ENCODE measurements around the gene IPO11.
"Not testable (repeated sequence)": the region's sequence is repeated elsewhere in the genome, so short reads cannot be mapped to it uniquely, and the experiment has no call there.

Gene IPO11

DNA sequence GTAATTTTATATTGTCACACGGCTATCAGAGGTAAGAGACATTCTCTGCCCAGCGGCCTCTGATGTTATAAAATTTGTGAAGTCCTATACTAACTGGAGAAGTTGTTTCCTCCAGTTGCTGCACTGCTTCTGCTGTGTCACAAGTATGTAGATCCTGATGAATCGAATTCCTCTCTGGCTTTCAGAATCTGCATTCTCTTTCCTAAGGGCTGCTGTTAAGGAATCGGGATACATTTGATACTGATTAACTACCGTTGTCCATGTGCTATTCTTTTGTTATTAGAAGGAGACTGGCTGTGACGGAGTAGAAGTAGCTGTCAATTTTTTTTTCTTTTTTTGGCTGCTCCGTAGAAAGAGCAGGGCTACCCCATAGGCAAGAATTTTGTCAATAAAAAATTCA lies 84.3 kb downstream of the IPO11 start:
- Histone ChIP-seq H3K27me3 (ENCODE audit: control insufficient read depth, insufficient read depth, low read length) (no peaks in the 10 kb centered on the region), H3K4me3 (ENCODE audit: low read length) (no peak overlapping the region), H3K4me1 (ENCODE audit: control insufficient read depth, low read depth, low read length) (peaks cover 5% of the 10 kb centered on the region), H3K27ac (ENCODE audit: low read length) (no peak overlapping the region), H3K9me3 (ENCODE audit: control insufficient read depth, low read depth, low read length) (no peaks in the 10 kb centered on the region), H3K36me3 (ENCODE audit: control insufficient read depth, low read depth, low read length) (peaks cover 13% of the 10 kb centered on the region), H3K9ac (ENCODE audit: low read length) (no peak overlapping the region)

DNA sequence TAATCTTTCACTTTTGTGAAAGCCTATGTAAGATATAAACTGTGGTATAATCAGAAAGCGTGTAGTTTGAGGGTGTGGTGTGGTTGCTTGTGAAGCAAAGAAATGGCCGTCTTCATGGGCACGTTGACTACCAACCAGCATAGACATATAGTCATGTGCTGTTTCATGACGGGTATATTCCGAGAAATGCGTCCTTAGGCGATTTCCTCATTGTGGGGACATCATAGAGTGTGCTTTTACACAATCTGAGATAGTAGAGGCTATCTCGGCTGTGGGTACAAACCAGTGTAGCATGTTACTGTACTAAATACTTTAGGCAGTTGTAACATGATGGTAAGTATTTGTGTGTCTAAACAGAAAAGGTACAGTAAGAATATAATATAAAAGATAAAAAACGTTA lies 86.4 kb downstream of the IPO11 start:
- no peaks in the 10 kb centered on the region for H3K27me3 ChIP-seq (ENCODE audit: control insufficient read depth, insufficient read depth, low read length)
- H3K36me3 ChIP-seq (ENCODE audit: control insufficient read depth, low read depth, low read length): peaks cover 10% of the 10 kb centered on the region

DNA sequence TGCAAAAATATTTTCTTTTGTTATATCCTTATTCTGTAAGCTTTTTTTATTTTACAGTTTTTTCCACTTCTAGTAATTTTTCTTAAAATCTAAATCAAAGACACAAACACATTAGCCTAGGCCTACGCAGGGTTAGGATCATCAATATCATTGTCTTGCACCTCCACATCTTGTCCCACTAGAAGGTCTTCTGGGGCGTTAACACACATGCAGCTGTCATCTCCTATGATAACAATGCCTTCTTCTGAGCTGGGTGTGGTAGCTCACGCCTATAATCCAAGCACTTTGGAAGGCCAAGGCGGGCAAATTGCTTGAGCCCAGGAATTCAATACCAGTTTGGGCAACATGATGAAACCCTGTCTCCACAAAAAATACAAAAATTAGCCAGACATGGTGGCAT lies 87.2 kb downstream of the IPO11 start:
- H3K27ac ChIP-seq (ENCODE audit: low read length): no peak overlapping the region
- H3K9me3 ChIP-seq (ENCODE audit: control insufficient read depth, low read depth, low read length): no peaks in the 10 kb centered on the region
- H3K36me3 ChIP-seq (ENCODE audit: control insufficient read depth, low read depth, low read length): peaks cover 10% of the 10 kb centered on the region
- peaks cover 5% of the 10 kb centered on the region for H3K4me1 ChIP-seq (ENCODE audit: control insufficient read depth, low read depth, low read length)
- H3K4me3 ChIP-seq (ENCODE audit: low read length): no peak overlapping the region
- H3K9ac ChIP-seq (ENCODE audit: low read length): no peak overlapping the region
- H3K27me3 ChIP-seq (ENCODE audit: control insufficient read depth, insufficient read depth, low read length): no peaks in the 10 kb centered on the region

More for the DNA sequence above, 86.4 kb downstream of the IPO11 start:
- Histone ChIP-seq H3K27ac (ENCODE audit: low read length) (no peak overlapping the region), H3K4me3 (ENCODE audit: low read length) (no peak overlapping the region), H3K4me1 (ENCODE audit: control insufficient read depth, low read depth, low read length) (peaks cover 5% of the 10 kb centered on the region), H3K9me3 (ENCODE audit: control insufficient read depth, low read depth, low read length) (no peaks in the 10 kb centered on the region), H3K9ac (ENCODE audit: low read length) (no peak overlapping the region)

DNA sequence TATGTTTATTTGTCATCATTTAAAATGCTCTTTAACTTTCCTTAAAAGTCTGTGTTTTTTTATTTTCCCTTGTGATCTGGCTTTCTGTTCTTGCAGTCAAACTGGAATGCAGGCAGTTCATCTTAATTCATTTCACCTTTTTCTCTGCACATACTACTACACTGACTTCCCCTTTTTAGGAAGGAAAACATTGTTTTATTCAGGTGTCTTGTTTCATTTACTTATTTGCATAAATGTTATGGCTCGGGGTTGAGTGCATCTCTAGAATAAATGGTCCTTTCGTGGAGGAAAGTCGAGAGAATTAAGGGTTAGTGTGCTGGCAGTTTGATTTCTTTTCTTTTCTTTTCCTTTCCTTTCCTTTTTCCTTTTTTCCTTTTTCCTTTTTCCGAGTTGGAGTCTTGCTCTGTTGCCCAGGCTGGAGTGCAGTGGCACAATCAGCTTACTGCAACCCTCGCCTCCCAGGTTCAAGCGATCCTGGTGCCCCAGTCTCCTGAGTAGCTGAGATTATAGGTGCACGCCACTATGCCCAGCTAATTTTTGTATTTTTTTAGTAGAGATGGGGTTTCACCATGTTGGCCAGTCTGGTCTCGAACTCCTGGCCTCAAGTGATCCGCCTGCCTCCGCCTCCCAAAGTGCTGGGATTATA lies 90.0 kb downstream of the IPO11 start:
- H3K4me1 ChIP-seq (ENCODE audit: control insufficient read depth, low read depth, low read length): no peaks in the 10 kb centered on the region
- no peaks in the 10 kb centered on the region for H3K27me3 ChIP-seq (ENCODE audit: control insufficient read depth, insufficient read depth, low read length)
- peaks cover 12% of the 10 kb centered on the region for H3K36me3 ChIP-seq (ENCODE audit: control insufficient read depth, low read depth, low read length)
- no peaks in the 10 kb centered on the region for H3K9me3 ChIP-seq (ENCODE audit: control insufficient read depth, low read depth, low read length)
- H3K27ac ChIP-seq (ENCODE audit: low read length): no peak overlapping the region
- H3K9ac ChIP-seq (ENCODE audit: low read length): no peak overlapping the region
- no peak overlapping the region for H3K4me3 ChIP-seq (ENCODE audit: low read length)

DNA sequence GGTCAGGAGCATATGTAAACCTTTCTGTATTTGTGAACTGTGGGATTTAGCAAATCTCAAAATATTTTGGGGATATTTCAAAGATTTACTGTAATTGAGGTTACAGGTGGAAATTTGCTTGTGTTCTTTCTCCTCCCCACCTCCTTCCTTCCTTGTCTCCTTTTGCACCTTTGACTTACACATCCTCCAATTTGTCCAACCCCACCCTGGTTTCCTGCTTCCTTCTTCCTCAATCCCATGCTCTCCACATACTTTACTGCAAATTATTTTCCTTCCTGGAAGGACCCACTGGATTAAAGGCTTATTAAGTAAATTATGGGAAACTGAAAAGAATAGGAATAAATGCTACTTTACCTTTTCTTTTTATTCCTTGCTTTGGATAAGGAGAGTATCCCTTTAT lies 91.6 kb downstream of the IPO11 start:
- Histone ChIP-seq H3K27ac (ENCODE audit: low read length) (no peak overlapping the region), H3K27me3 (ENCODE audit: control insufficient read depth, insufficient read depth, low read length) (no peaks in the 10 kb centered on the region), H3K4me3 (ENCODE audit: low read length) (no peak overlapping the region), H3K36me3 (ENCODE audit: control insufficient read depth, low read depth, low read length) (peaks cover 11% of the 10 kb centered on the region), H3K9me3 (ENCODE audit: control insufficient read depth, low read depth, low read length) (no peaks in the 10 kb centered on the region), H3K4me1 (ENCODE audit: control insufficient read depth, low read depth, low read length) (no peaks in the 10 kb centered on the region), H3K9ac (ENCODE audit: low read length) (no peak overlapping the region)

DNA sequence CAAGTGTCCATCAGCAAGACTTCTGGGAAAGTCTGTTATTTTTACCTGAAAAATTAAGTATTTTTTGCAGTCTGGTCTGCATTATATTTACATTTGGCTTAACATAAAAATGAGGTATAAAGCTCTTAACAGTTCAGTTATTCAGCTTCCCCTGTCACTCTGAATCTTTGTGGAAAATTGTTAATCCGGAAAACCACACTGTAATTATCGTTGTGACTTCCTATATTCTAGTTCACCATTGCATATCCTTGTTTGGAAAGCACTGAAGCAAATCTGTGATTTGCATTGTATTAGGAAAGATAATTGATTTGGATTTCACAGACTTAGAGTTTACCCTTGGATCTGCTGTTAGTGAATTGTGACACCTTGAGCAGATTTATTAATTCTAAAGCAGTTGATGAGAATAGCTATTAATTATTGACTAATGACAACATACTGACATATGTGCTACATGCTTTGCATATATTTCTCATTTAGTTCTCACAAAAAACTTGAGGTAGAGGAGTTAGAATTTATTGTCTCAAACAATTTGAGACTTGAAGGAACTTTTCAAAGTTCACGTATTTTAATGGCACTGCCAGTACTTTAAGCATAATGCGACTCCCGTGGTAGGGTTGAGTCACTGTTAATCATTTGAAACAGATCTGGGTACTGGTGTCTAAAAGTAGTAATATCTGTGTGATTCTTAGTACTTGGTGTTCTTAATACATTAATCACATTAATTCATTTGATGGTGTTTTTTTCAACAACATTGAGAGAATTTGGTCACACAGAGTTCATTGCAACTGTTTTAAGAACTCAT lies 94.3 kb downstream of the IPO11 start:
- no peaks in the 10 kb centered on the region for H3K9me3 ChIP-seq (ENCODE audit: control insufficient read depth, low read depth, low read length)
- peaks cover 11% of the 10 kb centered on the region for H3K36me3 ChIP-seq (ENCODE audit: control insufficient read depth, low read depth, low read length)
- H3K4me1 ChIP-seq (ENCODE audit: control insufficient read depth, low read depth, low read length): no peaks in the 10 kb centered on the region
- H3K27ac ChIP-seq (ENCODE audit: low read length): peak overlapping the region; percentile 47
- no peak overlapping the region for H3K4me3 ChIP-seq (ENCODE audit: low read length)
- no peak overlapping the region for H3K9ac ChIP-seq (ENCODE audit: low read length)
- no peaks in the 10 kb centered on the region for H3K27me3 ChIP-seq (ENCODE audit: control insufficient read depth, insufficient read depth, low read length)

DNA sequence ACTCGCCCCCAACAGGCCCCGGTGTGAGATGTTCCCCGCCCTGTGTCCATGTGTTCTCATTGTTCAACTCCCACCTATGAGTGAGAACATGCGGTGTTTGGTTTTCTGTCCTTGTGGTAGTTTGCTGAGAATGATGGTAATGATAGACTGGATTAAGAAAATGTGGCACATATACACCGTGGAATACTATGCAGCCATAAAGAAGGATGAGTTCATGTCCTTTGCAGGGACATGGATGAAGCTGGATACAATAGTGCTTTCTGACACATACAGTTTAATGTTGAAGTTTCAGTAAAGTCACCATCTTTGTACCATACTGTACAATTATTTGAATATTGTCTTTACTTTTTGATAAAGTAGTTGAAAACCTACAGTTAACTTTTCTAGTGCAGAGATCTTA lies 96.2 kb downstream of the IPO11 start:
- H3K9me3 ChIP-seq (ENCODE audit: control insufficient read depth, low read depth, low read length); H3K4me1 ChIP-seq (ENCODE audit: control insufficient read depth, low read depth, low read length); H3K27me3 ChIP-seq (ENCODE audit: control insufficient read depth, insufficient read depth, low read length); H3K4me3 ChIP-seq (ENCODE audit: low read length); H3K9ac ChIP-seq (ENCODE audit: low read length); H3K27ac ChIP-seq (ENCODE audit: low read length): not testable (repeated sequence)
- peaks cover 11% of the 10 kb centered on the region for H3K36me3 ChIP-seq (ENCODE audit: control insufficient read depth, low read depth, low read length)

DNA sequence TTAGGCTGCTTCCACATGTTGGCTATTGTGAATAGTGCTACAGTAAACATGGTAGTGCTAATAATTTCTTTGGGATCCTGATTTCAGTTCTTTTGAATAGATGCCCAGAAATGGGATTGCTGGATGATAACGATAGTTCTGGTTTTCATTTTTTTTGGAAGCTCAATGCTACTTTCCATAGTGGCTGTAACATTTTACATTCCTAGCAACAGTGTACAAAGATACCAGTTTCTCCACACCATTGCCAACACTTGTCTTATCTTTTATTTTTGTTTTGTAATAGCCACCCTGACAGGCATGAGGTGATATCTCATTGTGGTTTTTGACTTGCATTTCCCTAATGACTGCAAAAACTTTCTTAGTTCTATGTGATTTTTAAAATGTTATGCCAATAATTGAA lies 97.2 kb downstream of the IPO11 start:
- Histone ChIP-seq H3K4me3 (ENCODE audit: low read length) (no peak overlapping the region), H3K27me3 (ENCODE audit: control insufficient read depth, insufficient read depth, low read length) (no peaks in the 10 kb centered on the region), H3K9me3 (ENCODE audit: control insufficient read depth, low read depth, low read length) (no peaks in the 10 kb centered on the region), H3K4me1 (ENCODE audit: control insufficient read depth, low read depth, low read length) (no peaks in the 10 kb centered on the region), H3K36me3 (ENCODE audit: control insufficient read depth, low read depth, low read length) (peaks cover 11% of the 10 kb centered on the region), H3K27ac (ENCODE audit: low read length) (no peak overlapping the region), H3K9ac (ENCODE audit: low read length) (no peak overlapping the region)

DNA sequence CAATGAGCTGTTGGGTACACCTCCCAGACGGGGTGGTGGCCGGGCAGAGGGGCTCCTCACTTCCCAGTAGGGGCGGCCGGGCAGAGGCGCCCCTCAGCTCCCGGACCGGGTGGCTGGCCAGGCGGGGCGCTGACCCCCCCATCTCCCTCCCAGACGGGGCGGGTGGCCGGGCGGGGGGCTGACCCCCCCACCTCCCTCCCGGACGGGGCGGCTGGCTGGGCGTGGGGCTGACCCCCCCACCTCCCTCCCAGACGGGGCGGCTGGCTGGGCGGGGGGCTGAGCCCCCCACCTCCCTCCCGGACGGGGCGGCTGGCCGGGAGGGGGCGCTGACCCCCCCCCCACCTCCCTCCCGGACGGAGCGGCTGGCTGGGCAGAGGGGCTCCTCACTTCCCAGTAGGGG lies 100.5 kb downstream of the IPO11 start:
- not testable (repeated sequence) for H3K4me3 ChIP-seq (ENCODE audit: low read length); H3K9me3 ChIP-seq (ENCODE audit: control insufficient read depth, low read depth, low read length); H3K27ac ChIP-seq (ENCODE audit: low read length); H3K36me3 ChIP-seq (ENCODE audit: control insufficient read depth, low read depth, low read length); H3K27me3 ChIP-seq (ENCODE audit: control insufficient read depth, insufficient read depth, low read length); H3K4me1 ChIP-seq (ENCODE audit: control insufficient read depth, low read depth, low read length); H3K9ac ChIP-seq (ENCODE audit: low read length)

DNA sequence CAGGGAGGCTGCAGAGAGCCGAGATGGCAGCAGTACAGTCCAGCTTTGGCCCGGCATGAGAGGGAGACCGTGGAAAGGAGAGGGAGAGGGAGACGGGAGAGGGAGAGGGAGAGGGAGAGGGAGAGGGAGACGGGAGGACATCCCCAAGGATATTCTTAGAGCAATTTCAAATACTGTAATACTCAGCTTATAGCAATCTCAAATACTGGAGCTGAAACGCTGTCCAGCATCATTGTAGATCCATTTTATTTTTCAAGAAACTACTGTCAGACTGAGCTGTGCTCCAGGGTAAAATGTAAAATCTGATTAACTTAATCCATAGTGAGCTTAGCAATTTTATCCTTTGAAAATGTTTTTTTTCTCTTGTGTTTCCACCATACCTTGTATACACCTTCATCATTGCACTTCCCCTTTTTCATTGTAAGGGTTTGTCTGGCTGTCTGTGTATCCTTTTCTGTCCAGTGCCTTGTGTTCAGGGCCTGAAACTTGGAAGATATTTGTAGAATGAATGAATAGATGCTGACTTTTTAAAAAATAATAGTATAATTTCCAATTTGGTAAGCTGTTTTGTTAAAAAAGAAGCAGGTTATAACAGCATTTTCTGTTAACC lies 102.1 kb downstream of the IPO11 start:
- H3K27me3 ChIP-seq (ENCODE audit: control insufficient read depth, insufficient read depth, low read length): no peaks in the 10 kb centered on the region
- H3K4me1 ChIP-seq (ENCODE audit: control insufficient read depth, low read depth, low read length): no peaks in the 10 kb centered on the region
- no peak overlapping the region for H3K27ac ChIP-seq (ENCODE audit: low read length)
- peaks cover 4% of the 10 kb centered on the region for H3K36me3 ChIP-seq (ENCODE audit: control insufficient read depth, low read depth, low read length)
- H3K9ac ChIP-seq (ENCODE audit: low read length): no peak overlapping the region
- H3K4me3 ChIP-seq (ENCODE audit: low read length): no peak overlapping the region
- H3K9me3 ChIP-seq (ENCODE audit: control insufficient read depth, low read depth, low read length): no peaks in the 10 kb centered on the region

DNA sequence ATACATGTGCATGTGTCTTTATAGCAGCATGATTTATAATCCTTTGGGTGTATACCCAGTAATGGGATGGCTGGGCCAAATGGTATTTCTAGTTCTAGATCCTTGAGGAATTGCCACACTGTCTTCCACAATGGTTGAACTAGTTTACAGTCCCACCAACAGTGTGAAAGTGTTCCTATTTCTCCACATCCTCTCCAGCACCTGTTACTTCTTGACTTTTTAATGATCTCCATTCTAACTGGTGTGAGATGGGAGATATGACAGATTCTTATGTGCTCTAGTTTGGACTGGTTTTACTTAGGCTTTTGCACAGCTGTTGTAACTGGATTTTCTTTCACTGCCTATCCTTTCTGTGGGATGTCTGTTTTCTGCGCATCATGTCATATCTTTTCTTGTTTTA lies 108.2 kb downstream of the IPO11 start:
- not testable (repeated sequence) for H3K27me3 ChIP-seq (ENCODE audit: control insufficient read depth, insufficient read depth, low read length); H3K36me3 ChIP-seq (ENCODE audit: control insufficient read depth, low read depth, low read length); H3K9ac ChIP-seq (ENCODE audit: low read length); H3K27ac ChIP-seq (ENCODE audit: low read length); H3K4me1 ChIP-seq (ENCODE audit: control insufficient read depth, low read depth, low read length); H3K9me3 ChIP-seq (ENCODE audit: control insufficient read depth, low read depth, low read length); H3K4me3 ChIP-seq (ENCODE audit: low read length)

DNA sequence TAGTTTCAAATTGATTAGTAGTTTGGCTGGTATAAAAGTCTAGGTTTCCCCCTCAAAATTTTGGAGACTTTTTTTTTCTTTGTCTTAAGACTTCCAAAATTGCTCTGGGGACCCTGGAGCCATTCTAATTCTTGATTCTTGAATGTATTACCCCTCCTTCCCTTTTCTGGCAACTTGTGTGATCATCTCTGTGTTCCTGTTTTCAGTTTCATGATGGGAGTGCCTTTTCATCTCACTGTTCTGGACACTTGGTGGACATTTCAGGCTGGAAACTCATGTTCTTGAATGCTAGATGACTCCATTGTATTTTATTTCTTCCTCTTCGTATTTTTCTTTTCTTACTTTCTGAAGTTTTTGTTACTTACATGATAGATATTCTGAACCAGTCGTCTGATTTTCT lies 108.8 kb downstream of the IPO11 start:
- Histone ChIP-seq H3K4me1 (ENCODE audit: control insufficient read depth, low read depth, low read length) (peaks cover 8% of the 10 kb centered on the region), H3K36me3 (ENCODE audit: control insufficient read depth, low read depth, low read length) (peaks cover 4% of the 10 kb centered on the region), H3K27me3 (ENCODE audit: control insufficient read depth, insufficient read depth, low read length) (no peaks in the 10 kb centered on the region), H3K9me3 (ENCODE audit: control insufficient read depth, low read depth, low read length) (no peaks in the 10 kb centered on the region), H3K4me3 (ENCODE audit: low read length) (no peak overlapping the region), H3K27ac (ENCODE audit: low read length) (no peak overlapping the region), H3K9ac (ENCODE audit: low read length) (no peak overlapping the region)
